IMR-90 (cell line): ENCODE data around the gene BATF.

Experiments used
- CEBPB ChIP-seq: IDR thresholded peaks from 2 replicates; pipeline ENCODE4 v1.6.1; 2012; ENCODE audit warnings: low read depth, low read length, improper control_type of control experiment
- CTCF ChIP-seq: conservative IDR thresholded peaks from 2 replicates; pipeline ENCODE4 v1.5.1; 2012; ENCODE audit warnings: mild to moderate bottlenecking, low read depth, low read length, improper control_type of control experiment
- FOS ChIP-seq: fragments of 150-350 bp; IDR thresholded peaks from 2 replicates; pipeline ENCODE4 v1.6.1; 2016; ENCODE audit warnings: low read depth, low read length
- MAFK ChIP-seq: IDR thresholded peaks from 2 replicates; pipeline ENCODE4 v1.6.1; 2012; ENCODE audit warnings: low read depth, low read length, improper control_type of control experiment
- MAZ ChIP-seq: IDR thresholded peaks from 2 replicates; pipeline ENCODE4 v1.6.1; 2012; ENCODE audit warnings: low read depth, mild to moderate bottlenecking, low read length, improper control_type of control experiment, moderate library complexity, borderline replicate concordance
- MXI1 ChIP-seq: IDR thresholded peaks from 2 replicates; pipeline ENCODE4 v1.6.1; 2012; ENCODE audit warnings: low read depth, mild to moderate bottlenecking, low read length, moderate library complexity, borderline replicate concordance
- NFE2L2 ChIP-seq: fragments of 150-350 bp; IDR thresholded peaks from 2 replicates; pipeline ENCODE4 v1.6.1; 2016; ENCODE audit warnings: low read depth, mild to moderate bottlenecking, low read length
- POLR2A ChIP-seq: IDR thresholded peaks from 2 replicates; pipeline ENCODE4 v1.6.1; 2012; ENCODE audit warnings: mild to moderate bottlenecking, low read depth, low read length
- RAD21 ChIP-seq: IDR thresholded peaks from 2 replicates; pipeline ENCODE4 v1.6.1; 2012; ENCODE audit warnings: low read length, improper control_type of control experiment
- RCOR1 ChIP-seq: IDR thresholded peaks from 2 replicates; pipeline ENCODE4 v1.6.1; 2012; ENCODE audit warnings: mild to moderate bottlenecking, low read length, improper control_type of control experiment; ENCODE audit not compliant: insufficient replicate concordance
- RFX5 ChIP-seq: IDR thresholded peaks from 2 replicates; pipeline ENCODE4 v1.8.0; 2012; ENCODE audit warnings: low read depth, mild to moderate bottlenecking, low read length, moderate library complexity
- SMC3 ChIP-seq: fragments of 150-350 bp; IDR thresholded peaks from 2 replicates; pipeline ENCODE4 v1.6.1; 2016; ENCODE audit warnings: low read depth, mild to moderate bottlenecking, antibody characterized with exemption, low read length, moderate library complexity
- USF2 ChIP-seq: fragments of 150-350 bp; IDR thresholded peaks from 2 replicates; pipeline ENCODE4 v1.6.1; 2017; ENCODE audit warnings: mild to moderate bottlenecking, antibody characterized with exemption, low read length, low read depth

- TF ChIP-seq CTCF (no peak), POLR2A (no peak), NFE2L2 (no peak), RCOR1 (no peak), RFX5 (no peak), MAZ (no peak), CEBPB (no peak), FOS (no peak), MAFK (no peak), MXI1 (no peak), USF2 (no peak), RAD21 (no peak), SMC3 (no peak)
These were observed 49.8 kb downstream of the BATF start for GRCh38 chr14:75572104-75572503.
